Subcutaneous adipose tissue (tissue), 4 donors: ENCODE results near the gene DCXR. TPM values are rescaled to one million over a fixed set of nuclear protein-coding genes. Genes with fewer than 3 reads are reported as not detected.

Source experiments
- CTCF ChIP-seq: fragments of 450-650 bp; IDR thresholded peaks from one replicate; pipeline ENCODE4 v1.5.1; 2016; ENCODE audit warnings: low read depth, mild to moderate bottlenecking, control low read depth, antibody characterized with exemption, moderate library complexity
- total RNA-seq, 4 donors: library from RNA; depleted of rRNA; stranded (reverse); fragments of >200 nt; gene quantifications; one replicate each; pipeline ENCODE4 v1.1.0, GENCODE V29; 2016

DCXR gene
- total RNA-seq, 4 donors from 2014 or later: 157 to 383 (median 255) TPM

GRCh38 chr17:82039695-82040299, 2.3 kb upstream of the DCXR start:
- TF ChIP-seq CTCF: no peak

- no peak for TF ChIP-seq CTCF
Measured at GRCh38 chr17:82037889-82038195, 345 bp upstream of the DCXR start.

GRCh38 chr17:82036634-82037091, 834 bp downstream of the DCXR start:
- TF ChIP-seq CTCF: no peak

- no peak for TF ChIP-seq CTCF
Measured at GRCh38 chr17:82035956-82036633, 1.4 kb downstream of the DCXR start.

- no peak for TF ChIP-seq CTCF
Measured at GRCh38 chr17:82035488-82035887, 2.0 kb downstream of the DCXR start.

- no peak for TF ChIP-seq CTCF
Measured at GRCh38 chr17:82034371-82035011, 3.0 kb downstream of the DCXR start.

GRCh38 chr17:82033359-82034085, 4.0 kb downstream of the DCXR start:
- no peak for TF ChIP-seq CTCF
